GM19395 (cell line): ENCODE measurements around the gene DEPDC1B.
"Not testable (repeated sequence)": the region's sequence is repeated elsewhere in the genome, so short reads cannot be mapped to it uniquely, and the experiment has no call there.

Experiments used
- ATAC-seq: cut with Tn5 transposase; IDR thresholded peaks from one replicate; pipeline ENCODE4 v1.9.1; 2021; ENCODE audit warnings: mild to moderate bottlenecking, moderate library complexity; ENCODE audit not compliant: unreplicated experiment

DEPDC1B gene

GRCh38 chr5:60649288-60649917 is 50.6 kb downstream of the DEPDC1B start:
- peak; percentile 83 for ATAC-seq

GRCh38 chr5:60648175-60648574 is 51.8 kb downstream of the DEPDC1B start:
- ATAC-seq: no peak

GRCh38 chr5:60640901-60641300 is 59.1 kb downstream of the DEPDC1B start:
- ATAC-seq: no peak

- no peak for ATAC-seq
These were observed 60.4 kb downstream of the DEPDC1B start for GRCh38 chr5:60639544-60639943.

GRCh38 chr5:60638300-60638699 is 61.7 kb downstream of the DEPDC1B start:
- no peak for ATAC-seq

DNA sequence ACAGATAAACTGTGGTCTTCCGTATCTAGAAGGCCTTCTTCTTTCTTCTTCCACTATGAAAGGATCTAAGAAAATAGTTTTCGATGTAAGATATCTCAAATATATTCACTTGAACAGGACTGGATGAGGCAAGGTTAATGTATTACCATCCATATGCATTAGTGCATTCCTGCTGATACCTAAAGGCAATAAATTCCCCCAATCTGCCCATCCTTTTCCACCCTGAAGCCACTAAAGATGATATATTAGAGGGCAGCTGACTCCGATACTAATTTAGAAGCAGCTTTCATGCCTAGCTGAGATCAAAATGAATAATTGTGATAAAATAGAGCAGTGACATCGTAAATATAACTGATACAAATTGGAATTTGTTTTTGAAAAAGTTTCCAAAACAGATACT is 63.3 kb downstream of the DEPDC1B start:
- no peak for ATAC-seq

DNA sequence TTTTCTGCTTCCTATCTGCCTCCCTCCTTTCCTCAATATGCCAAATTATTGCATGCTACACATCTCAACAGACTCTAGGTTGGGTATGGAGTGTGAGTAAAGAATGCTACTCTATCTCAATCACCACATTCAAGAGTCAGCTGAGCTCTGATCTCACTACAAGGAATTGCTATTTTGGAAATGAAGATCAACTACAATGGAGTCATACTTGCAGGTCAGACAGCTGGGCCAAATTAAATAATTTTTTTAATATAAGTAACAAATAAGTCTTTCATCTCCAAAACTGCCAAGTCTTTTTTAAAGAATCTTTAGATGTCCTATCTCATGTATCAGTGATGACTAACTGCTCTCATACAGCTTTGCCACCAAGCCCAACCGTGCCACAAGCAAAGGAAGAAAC is 64.0 kb downstream of the DEPDC1B start:
- no peak for ATAC-seq

DNA sequence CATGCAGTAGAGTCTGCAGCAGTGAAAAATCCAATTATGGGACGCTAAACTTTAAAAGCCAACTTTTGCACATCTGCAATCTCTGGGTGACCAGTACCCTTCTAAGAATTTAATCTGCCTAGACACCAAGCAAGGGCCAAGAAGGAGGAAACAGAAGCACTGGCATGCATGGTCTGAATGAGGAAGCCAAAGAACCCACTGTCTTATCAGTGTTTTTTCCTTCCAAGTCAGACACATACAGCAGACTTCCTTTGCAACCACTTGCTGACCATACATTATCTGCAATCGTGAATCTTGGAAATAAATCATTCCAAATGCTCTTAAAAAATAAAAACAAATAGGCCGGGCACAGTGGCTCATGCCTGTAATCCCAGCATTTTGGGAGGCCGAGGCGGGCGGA is 65.9 kb downstream of the DEPDC1B start:
- no peak for ATAC-seq

DNA sequence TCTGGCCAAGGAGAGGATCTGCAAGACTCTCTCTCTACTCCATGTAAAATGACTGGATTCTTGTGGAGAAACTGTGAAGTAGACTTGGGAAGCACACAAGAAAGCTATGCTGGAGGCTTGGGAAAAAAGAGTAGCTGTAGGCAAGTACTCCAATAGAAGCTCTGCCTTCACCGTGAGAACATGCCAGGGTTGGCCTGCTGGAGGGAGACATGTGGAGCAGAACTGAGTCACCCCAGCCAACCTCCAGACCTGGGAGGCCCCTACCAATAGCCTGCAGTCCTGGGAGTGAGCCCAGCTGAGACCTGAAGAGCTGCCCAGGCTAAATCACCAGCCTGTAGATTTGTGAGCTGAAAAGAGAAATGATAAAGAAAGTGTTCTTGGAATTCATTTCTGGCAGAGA is 66.6 kb downstream of the DEPDC1B start:
- no peak for ATAC-seq

DNA sequence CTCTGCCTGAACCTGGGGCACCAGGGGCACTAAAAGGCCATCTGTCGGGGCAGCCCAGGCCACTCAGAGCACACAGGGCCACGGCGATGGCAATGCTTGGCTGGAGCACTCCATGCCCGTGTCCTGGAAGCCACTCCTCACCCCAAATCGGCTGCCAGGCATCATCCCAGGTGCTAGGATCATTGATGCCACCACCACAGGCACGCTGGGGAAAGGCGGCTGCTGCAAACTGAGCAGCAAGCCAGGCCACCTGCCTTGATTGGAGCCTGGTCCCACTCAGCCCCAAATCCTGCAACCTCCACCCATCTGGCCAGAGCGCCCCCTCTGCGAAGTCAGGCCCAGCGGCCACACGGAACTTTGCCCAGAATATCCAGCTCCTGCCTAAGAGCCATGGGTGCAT is 67.8 kb downstream of the DEPDC1B start:
- no peak for ATAC-seq

DNA sequence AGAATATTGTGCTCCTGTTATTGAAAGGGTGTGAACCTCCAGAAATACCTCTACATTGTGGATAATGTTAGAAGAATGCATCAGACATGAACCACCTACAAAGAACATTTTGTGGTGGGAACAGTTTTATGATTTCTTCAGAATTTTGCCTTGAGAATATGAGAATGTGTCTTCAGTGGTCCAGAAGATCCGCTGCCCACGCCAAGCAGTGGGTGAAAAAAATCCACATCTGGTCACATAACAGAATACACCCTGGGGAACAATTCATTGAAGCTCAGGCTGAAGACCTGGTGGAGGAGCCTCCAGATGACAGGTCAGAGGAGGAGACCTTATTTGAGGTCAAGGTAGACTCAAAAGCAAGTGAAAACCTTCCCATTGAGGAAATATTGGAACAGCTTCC is 69.1 kb downstream of the DEPDC1B start:
- no peak for ATAC-seq

- no peak for ATAC-seq
These were observed 69.8 kb downstream of the DEPDC1B start for GRCh38 chr5:60630179-60630578.

DNA sequence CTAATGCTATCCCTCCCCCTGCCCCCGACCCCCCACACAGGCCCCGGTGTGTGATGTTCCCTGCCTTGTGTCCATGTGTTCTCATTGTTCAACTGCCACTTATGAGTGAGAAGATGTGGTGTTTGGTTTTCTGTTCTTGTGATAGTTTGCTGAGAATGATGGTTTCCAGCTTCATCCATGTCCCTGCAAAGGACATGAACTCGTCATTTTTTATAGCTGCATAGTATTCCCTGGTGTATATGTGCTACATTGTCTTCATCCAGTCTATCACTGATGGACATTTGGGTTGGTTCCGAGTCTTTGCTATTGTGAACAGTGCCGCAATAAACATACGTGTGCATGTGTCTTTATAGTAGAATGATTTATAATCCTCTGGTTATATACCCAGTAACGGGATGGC is 75.1 kb downstream of the DEPDC1B start:
- ATAC-seq: not testable (repeated sequence)

- not testable (repeated sequence) for ATAC-seq
These were observed 79.2 kb downstream of the DEPDC1B start for GRCh38 chr5:60620752-60621151.

DNA sequence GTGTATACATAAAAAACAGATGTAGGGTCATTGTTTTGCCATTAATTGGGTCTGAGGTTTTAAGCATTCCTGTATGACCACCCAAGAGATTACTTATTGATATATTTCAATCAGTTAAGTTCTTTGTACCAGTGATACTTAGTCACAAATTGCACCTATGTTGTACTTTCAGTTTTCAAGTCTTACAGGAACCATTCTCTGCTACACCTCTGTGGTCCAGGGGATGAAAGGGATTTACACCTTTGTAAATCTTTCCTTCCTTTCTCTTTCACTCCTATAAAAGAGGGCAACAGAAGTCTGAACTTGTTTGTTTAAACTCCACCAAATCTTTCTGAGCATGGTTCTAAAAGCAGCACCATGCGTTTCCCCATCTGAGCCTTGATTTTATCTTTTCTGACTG is 86.1 kb downstream of the DEPDC1B start:
- peak; percentile 70 for ATAC-seq

- no peak for ATAC-seq
These were observed 88.7 kb downstream of the DEPDC1B start for GRCh38 chr5:60611099-60611740.

GRCh38 chr5:60604771-60605170 is 95.2 kb downstream of the DEPDC1B start:
- ATAC-seq: no peak

GRCh38 chr5:60598424-60598823 is 101.5 kb downstream of the DEPDC1B start:
- peak; percentile 75 for ATAC-seq

- peak; percentile 76 for ATAC-seq
These were observed 102.2 kb downstream of the DEPDC1B start for GRCh38 chr5:60597572-60598320.

GRCh38 chr5:60594715-60595477 is 105.1 kb downstream of the DEPDC1B start:
- no peak for ATAC-seq

- no peak for ATAC-seq
These were observed 109.8 kb downstream of the DEPDC1B start for GRCh38 chr5:60590172-60590571.
